Activated T-helper 1 cell treated with anti-CD3 and anti-CD28 coated beads, Interleukin-2, amount 50 U/mL, for 16 hours (primary cell): ENCODE measurements around the gene ABHD12.
"Not testable (repeated sequence)": the region's sequence is repeated elsewhere in the genome, so short reads cannot be mapped to it uniquely, and the experiment has no call there.

Experiments used
- DNase-seq, 2 donors: peaks; one replicate each; pipeline ENCODE4 v3.0.0-alpha.2; 2020; ENCODE audit warnings: low read depth in 1 of 2, low spot score in 1 of 2

The ABHD12 gene

GRCh38 chr20:25390538-25391528, at the start of gene ABHD12:
Gene ABHD12, minus strand, starts transcription at chr20:25390835. Its CDS starts 132 bp downstream, at chr20:25390703.
- peak; percentile 87 to 93 for DNase-seq

- DNase-seq = no peak
Observed at GRCh38 chr20:25439328-25439727, 48.7 kb upstream of the ABHD12 start.

DNA sequence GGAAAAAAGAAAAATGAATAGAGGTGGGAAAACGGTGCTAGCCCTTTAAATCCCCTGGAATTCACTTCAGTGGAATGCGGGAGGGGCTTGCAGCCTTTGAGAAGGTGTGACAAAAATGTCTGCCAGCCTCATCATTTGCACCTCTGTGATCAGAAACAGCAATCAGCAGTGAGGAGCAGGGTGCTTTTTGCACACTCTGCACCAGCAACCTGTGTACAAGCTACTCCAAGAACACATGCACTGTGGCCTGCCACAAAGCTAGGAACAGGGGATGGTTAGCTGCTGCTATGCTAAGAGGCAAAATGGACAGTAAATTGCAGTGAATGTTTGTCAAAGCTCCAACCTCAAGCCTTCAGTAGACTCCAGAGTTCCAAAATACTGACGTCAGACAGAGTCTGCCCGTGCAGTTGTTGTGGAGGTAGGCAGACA, 46.5 kb upstream of the ABHD12 start:
- DNase-seq = no peak

GRCh38 chr20:25424536-25424935, 33.9 kb upstream of the ABHD12 start:
- DNase-seq = no peak

- no peak for DNase-seq
Observed at GRCh38 chr20:25422032-25422431, 31.4 kb upstream of the ABHD12 start.

DNA sequence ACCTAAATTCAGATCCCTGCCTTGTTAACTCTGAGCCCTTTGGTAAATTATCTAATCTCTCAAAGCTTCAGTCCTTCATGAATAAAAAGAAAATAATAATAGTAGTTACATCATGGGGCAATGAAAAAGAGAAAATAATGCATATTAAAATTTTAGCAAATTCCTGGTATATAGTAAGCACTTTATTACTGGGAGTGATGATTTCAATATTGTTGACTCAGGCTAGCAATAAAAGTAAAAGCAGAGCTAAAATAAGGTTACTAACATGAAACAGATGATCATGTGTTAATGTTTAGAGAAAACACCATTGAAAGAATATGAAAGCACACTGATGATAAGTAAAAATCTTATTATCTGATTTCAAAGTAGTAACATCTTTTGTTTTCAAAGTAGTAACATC, 30.5 kb upstream of the ABHD12 start:
- DNase-seq = no peak

- no peak for DNase-seq
Observed at GRCh38 chr20:25418776-25419175, 28.1 kb upstream of the ABHD12 start.

GRCh38 chr20:25408890-25409289, 18.3 kb upstream of the ABHD12 start:
- no peak for DNase-seq

- DNase-seq = no peak
Observed at GRCh38 chr20:25408170-25408547, 17.5 kb upstream of the ABHD12 start.

GRCh38 chr20:25407311-25408169, 16.9 kb upstream of the ABHD12 start, which contains the start of gene GINS1:
Gene GINS1, plus strand, starts transcription at chr20:25407673. Its CDS starts 148 bp downstream, at chr20:25407821.
- DNase-seq = peak; percentile 42 to 59

DNA sequence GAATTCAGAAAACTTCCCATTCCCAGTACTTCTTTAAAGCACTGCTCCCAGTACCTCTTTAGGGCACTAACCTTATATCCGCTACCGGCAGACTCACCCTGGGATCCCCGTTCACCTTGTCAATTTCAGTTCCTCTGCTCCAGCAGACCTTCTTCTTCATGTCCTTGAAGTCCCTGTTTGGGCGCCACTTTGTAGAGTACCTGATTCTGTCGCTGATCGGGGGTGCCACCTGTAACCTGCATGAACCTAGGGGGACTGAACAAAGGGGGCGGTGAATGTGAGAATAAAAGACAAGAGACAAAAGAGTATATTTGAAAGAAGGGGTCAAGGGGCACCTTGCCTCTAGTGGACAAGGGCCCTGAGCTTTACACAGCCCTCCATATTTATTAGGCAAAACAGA, 11.9 kb upstream of the ABHD12 start:
- DNase-seq = no peak

DNA sequence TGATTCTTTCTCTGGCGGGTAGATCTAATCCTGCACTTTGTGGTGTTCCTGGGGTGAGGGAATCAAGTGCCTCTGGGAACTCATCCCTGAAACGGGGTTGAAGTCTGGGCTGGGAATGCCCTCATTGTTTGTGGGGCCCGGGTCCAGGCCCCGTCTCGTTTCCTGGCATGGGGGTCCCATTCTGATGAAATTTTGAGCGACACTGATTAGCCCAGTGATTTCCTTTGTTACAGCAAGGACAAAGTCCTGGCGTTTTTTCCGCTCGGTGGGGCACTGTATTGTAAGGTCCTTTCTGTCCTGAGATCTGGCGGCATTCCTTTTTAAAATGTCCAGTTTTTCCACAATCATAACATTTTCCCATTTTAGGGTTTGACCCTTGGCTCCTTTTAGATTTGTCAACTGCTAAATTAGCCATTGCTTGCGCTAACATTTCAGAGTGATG, 9.7 kb upstream of the ABHD12 start:
- not testable (repeated sequence) for DNase-seq

- no peak for DNase-seq
Observed at GRCh38 chr20:25399037-25399430, 8.4 kb upstream of the ABHD12 start.

GRCh38 chr20:25398376-25399036, 7.9 kb upstream of the ABHD12 start:
- DNase-seq = no peak

GRCh38 chr20:25397821-25398220, 7.2 kb upstream of the ABHD12 start:
- no peak for DNase-seq

GRCh38 chr20:25397096-25397495, 6.5 kb upstream of the ABHD12 start:
- no peak for DNase-seq

DNA sequence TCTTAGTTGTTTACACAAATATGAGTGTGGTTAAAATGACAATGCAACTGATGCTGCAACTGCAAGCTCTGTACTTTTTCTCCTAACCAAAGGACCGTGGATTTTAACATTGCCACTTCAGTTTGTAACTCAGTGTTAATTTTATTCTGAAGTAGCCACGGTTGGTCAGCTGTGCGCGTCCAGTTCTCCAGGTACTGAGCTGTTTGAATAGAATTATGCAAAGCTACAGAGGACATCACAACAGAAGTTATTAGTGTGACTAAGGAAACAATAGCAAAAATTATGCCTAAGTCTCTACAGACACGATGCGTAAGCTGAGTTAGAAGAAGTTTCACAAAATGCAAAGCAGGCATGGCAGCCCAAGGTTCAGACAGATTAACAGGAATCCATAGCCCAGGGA, 4.4 kb upstream of the ABHD12 start:
- no peak for DNase-seq

DNA sequence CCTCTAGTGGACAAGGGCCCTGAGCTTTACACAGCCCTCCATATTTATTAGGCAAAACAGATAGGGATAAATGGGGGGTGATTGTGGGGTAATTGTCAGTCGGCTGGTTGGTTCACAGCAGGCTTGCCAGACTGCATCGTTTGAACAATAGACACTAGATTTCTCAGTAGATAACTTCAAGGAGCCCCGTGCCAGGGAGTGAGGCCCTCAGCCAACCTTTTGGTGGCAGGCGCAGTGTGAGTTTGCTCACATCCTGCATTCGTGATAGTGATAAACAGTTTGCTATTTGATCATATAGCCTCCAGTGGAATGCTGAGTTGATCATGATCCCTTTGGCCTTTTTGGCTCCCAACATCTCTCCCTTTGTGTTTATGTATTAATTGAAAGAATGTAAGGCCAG, 3.6 kb upstream of the ABHD12 start:
- no peak for DNase-seq

DNA sequence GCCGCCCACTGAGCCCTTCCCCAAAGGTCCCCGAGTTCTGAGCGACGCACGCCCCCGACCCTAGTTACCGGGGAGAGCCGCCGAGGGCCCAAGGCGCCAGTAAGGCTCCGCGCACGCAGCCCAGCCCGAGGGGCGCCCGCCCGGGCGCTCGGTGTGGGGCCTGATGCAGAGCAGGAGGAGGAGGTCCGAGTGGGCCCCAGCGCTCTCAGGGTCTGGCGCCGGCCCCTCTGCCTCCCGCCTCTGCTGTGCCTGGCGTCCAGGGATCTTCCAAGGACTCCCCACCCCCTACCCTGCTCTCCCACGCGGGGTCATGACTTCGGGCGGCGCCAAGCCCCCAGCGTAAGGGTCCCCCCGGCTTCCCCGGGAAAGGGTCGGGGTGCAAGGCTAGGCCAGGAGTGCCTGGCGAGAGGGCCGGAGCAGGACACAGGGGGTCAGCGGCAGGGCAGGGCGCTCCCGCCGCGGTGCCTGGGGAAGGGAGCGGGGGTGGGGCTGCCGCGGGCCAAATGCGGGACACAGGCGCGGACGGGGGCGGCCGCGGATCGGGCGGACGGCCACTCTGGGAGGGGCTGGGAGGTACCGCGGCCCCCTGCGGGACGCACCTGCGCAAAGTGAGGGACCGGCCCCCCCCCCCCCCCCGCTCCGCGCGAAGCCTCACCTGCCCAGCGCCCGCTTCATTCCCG, 637 bp downstream of the ABHD12 start:
- peak in 1 of 2 donors; percentile 17 for DNase-seq

DNA sequence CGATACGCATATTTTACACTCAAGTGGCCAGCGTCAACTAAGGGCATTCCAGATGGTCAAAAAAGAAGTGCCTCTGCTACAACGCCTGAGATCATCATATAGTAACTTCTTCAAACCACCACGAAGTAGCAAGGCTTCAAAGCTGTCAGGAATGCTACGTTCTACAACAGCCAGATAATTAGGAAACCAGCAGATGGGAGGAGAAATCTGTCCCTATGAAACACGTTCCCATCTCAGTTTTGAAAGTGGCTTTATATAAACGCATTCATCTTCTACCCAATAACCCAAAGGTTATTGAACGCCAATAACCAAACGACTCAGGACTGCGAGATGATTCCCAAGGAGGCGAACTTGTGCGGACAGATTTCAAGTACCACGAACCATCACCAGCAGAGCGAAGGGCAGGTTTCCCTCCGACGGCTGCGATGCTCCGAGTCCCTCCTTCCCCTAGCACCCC, 1.2 kb downstream of the ABHD12 start:
- no peak for DNase-seq
